Uterus (tissue), 4 donors: Measurements from ENCODE around the gene SEPHS2. TPM values are rescaled to one million over a fixed set of nuclear protein-coding genes. Genes with fewer than 3 reads are reported as not detected.

Experiments used
- DNase-seq, 2 donors: peaks; one replicate each; pipeline ENCODE4 v3.0.0-alpha.2; 2019 to 2020
- H3K27ac ChIP-seq, 2 donors: fragments of 200-600 bp; sonication (generic); 1 replicate in 1 of 2; 2 replicates in 1 of 2; pipeline ENCODE4 v1.5.1; 2016 to 2018
- H3K27me3 ChIP-seq, 2 donors: fragments of 200-600 bp; sonication (generic); one replicate each; pipeline ENCODE4 v1.5.1; 2018 to 2019; ENCODE audit warnings: control low read depth in 1 of 2
- H3K36me3 ChIP-seq, 2 donors: fragments of 200-600 bp; sonication (generic); one replicate each; pipeline ENCODE4 v1.5.1; 2019; ENCODE audit warnings: control low read depth in 1 of 2
- H3K4me1 ChIP-seq, 2 donors: fragments of 200-600 bp; sonication (generic); one replicate each; pipeline ENCODE4 v1.5.1; 2018 to 2019; ENCODE audit warnings: control low read depth in 1 of 2
- H3K4me3 ChIP-seq, 2 donors: fragments of 200-600 bp; sonication (generic); 1 replicate in 1 of 2; 2 replicates in 1 of 2; pipeline ENCODE4 v1.5.1; 2018 to 2019; ENCODE audit warnings: mild to moderate bottlenecking in 1 of 2
- H3K9me3 ChIP-seq, 2 donors: fragments of 200-600 bp; sonication (generic); one replicate each; pipeline ENCODE4 v1.5.1; 2019; ENCODE audit warnings: control low read depth in 1 of 2
- POLR2A ChIP-seq, 2 donors: fragments of 450-650 bp; IDR thresholded peaks; one replicate each; pipeline ENCODE4 v1.6.1; 2016; ENCODE audit warnings: antibody characterized with exemption in 2 of 2, mild to moderate bottlenecking in 1 of 2, moderate library complexity in 1 of 2
- intact Hi-C: fragments of 100-400 bp; cut with DNase I; formaldehyde crosslinking; loops from one replicate; pipeline ENCODE4 v1.15.1; 2023; ENCODE audit warnings: low total_unique reads
- total RNA-seq, 4 donors: library from RNA; depleted of rRNA in 3 of 4; stranded (reverse); fragments of >200 nt in 3 of 4; gene quantifications; one replicate each; pipeline versions ENCODE4 v1.1.0 to v1.2.4, GENCODE V29; 2014 to 2023
- TF ChIP-seq, protein P1 (sequence below), 4 experiments: fragments of 200-600 bp in 2 of 4; fragments of 450-650 bp in 2 of 4; sonication (generic) in 2 of 4; IDR thresholded peaks; one replicate each; pipeline ENCODE4 v1.5.1; 2016 to 2019; ENCODE audit warnings: antibody characterized with exemption in 4 of 4, mild to moderate bottlenecking in 2 of 4, moderate library complexity in 1 of 4
- donor health status: DM: yes; HTN: yes; CAD: no.

Gene SEPHS2
- total RNA-seq, 4 donors from 2014 or later = 13.6 to 30.9 (median 17.1) TPM

DNA sequence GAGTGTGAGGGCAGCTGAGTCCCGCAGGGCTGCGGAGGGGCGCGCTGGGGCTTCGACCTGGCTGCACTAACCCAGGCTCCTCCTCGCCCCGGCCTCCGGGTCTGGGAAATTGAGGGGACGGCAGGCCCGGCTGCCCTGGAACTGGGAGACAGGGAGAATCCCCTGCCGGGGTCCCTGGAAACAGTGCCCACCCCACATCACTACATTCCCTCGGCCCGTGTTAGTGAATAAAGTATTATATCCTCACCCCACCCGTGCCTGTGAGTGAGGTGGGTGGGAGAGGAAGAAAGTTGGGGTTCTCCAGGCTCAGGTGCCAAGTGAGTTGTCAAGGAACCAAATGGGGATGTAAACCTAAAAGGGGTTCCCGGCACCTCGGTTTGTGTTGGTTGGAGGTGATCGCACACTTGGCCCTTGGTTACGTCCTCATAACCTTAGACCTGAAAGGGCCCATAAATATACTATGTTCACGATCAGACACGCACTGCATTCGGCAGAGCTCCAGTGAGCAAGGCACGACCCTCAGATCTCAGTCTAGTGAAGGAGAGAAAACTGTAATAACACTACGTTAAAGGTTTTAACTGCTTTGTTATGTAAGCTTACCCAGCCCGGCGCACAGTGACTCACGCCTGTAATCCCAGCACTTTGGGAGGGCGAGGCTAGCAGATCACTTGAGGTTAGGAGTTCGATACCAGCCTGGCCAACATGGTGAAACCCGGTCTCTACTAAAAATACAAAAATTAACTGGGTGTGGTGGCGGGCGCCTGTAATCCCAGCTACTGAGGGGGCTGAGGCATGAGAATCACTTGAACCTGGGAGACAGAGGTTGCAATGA lies 27.1 kb downstream of the SEPHS2 start:
- H3K27ac ChIP-seq = peak overlapping the region; percentile 55 to 68
- intact Hi-C loops = no loop called here
- H3K4me3 ChIP-seq = peak overlapping the region; percentile 34 to 50
- H3K36me3 ChIP-seq = no peaks in the 10 kb centered on the region
- no peaks in the 10 kb centered on the region for H3K4me1 ChIP-seq
- no peak for DNase-seq
- no peaks in the 10 kb centered on the region for H3K27me3 ChIP-seq
- TF ChIP-seq, protein P1, sequence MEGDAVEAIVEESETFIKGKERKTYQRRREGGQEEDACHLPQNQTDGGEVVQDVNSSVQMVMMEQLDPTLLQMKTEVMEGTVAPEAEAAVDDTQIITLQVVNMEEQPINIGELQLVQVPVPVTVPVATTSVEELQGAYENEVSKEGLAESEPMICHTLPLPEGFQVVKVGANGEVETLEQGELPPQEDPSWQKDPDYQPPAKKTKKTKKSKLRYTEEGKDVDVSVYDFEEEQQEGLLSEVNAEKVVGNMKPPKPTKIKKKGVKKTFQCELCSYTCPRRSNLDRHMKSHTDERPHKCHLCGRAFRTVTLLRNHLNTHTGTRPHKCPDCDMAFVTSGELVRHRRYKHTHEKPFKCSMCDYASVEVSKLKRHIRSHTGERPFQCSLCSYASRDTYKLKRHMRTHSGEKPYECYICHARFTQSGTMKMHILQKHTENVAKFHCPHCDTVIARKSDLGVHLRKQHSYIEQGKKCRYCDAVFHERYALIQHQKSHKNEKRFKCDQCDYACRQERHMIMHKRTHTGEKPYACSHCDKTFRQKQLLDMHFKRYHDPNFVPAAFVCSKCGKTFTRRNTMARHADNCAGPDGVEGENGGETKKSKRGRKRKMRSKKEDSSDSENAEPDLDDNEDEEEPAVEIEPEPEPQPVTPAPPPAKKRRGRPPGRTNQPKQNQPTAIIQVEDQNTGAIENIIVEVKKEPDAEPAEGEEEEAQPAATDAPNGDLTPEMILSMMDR (IDR thresholded peaks at IDR 0.05) = no peak
- TF ChIP-seq POLR2A (IDR thresholded peaks at IDR 0.05) = no peak
- no peaks in the 10 kb centered on the region for H3K9me3 ChIP-seq

GRCh38 chr16:30417529-30418349 lies 27.9 kb downstream of the SEPHS2 start:
- Histone ChIP-seq H3K9me3 (no peaks in the 10 kb centered on the region), H3K27me3 (no peaks in the 10 kb centered on the region), H3K4me3 (peak overlapping the region; percentile 34 to 50), H3K36me3 (no peaks in the 10 kb centered on the region), H3K27ac (peak overlapping the region; percentile 55 to 68), H3K4me1 (no peaks in the 10 kb centered on the region)
- DNase-seq = peak; percentile 63 to 76
- intact Hi-C loops = no loop called here
- TF ChIP-seq POLR2A (IDR thresholded peaks at IDR 0.05) = no peak
- TF ChIP-seq, protein P1 (IDR thresholded peaks at IDR 0.05) = peak in 1 of 4 experiments; percentile 10

GRCh38 chr16:30416624-30417528 lies 28.8 kb downstream of the SEPHS2 start:
- Histone ChIP-seq H3K36me3 (no peaks in the 10 kb centered on the region), H3K27ac (peak overlapping the region; percentile 54 to 68), H3K4me3 (peak overlapping the region; percentile 34 to 50), H3K4me1 (no peaks in the 10 kb centered on the region), H3K27me3 (no peaks in the 10 kb centered on the region), H3K9me3 (no peaks in the 10 kb centered on the region)
- no peak for TF ChIP-seq POLR2A (IDR thresholded peaks at IDR 0.05)
- TF ChIP-seq, protein P1 (IDR thresholded peaks at IDR 0.05) = no peak
- intact Hi-C loops = no loop called here
- DNase-seq = no peak

- intact Hi-C loops = no loop called here
- no peak for DNase-seq
- Histone ChIP-seq H3K4me1 (no peaks in the 10 kb centered on the region), H3K36me3 (no peaks in the 10 kb centered on the region), H3K27me3 (no peaks in the 10 kb centered on the region), H3K9me3 (no peaks in the 10 kb centered on the region), H3K27ac (no peak overlapping the region), H3K4me3 (no peak overlapping the region)
- TF ChIP-seq POLR2A (IDR thresholded peaks at IDR 0.05) = no peak
- TF ChIP-seq, protein P1 (IDR thresholded peaks at IDR 0.05) = no peak
Measured at GRCh38 chr16:30416047-30416603, 29.5 kb downstream of the SEPHS2 start.
